ENCODE measurements around the gene CDH6. TPM values are rescaled to one million over a fixed set of nuclear protein-coding genes. Genes with fewer than 3 reads are reported as not detected.

Gene CDH6
- total RNA-seq, 1 experiment from 2014 or later: 0.12 TPM

DNA sequence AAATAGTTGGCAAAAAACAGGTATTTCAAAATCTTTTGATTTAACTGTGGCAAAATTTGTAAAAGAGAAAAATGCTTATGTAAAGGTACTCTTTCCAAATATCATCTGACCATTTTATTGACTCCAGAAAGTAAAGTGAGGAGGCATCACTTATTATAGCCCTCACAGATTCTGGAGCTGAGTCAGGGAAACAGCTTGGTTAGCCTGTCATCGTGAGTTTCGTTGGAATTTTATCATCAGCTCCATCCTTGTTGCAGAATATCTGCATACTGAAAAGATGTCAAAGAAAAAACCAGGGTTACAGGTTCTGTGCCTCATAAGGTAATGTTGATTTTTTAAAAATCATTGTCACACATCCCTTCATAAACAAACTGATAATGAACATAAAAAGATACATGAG, 74.8 kb downstream of the CDH6 start:
- no peak overlapping the region for H2AFZ ChIP-seq (ENCODE audit: low read depth, low read length, poor library complexity, severe bottlenecking)
- H3K79me2 ChIP-seq (ENCODE audit: insufficient read depth, low read length): no peaks in the 10 kb centered on the region
- ChIA-PET POLR2A (no interaction called here), RAD21 (ENCODE audit: low non-redundant PET in 1 of 2, low total read pairs in 2 of 2, uncharacterized antibody in 2 of 2, unreplicated experiment in 2 of 2) (no interaction called here), CTCF (no interaction called here)
- DNase-seq (ENCODE audit: low read depth, low spot score) (no peak), ATAC-seq (no peak)
- H3K9me2 ChIP-seq (ENCODE audit: insufficient read depth): no peaks in the 10 kb centered on the region
- no peak for TF ChIP-seq POLR2A (IDR thresholded peaks at IDR 0.05; ENCODE audit: borderline replicate concordance, extremely low read depth, insufficient read depth, insufficient read length)
- no peak for TF ChIP-seq ZFX (IDR thresholded peaks at IDR 0.05)
- no peak for TF ChIP-seq EZH2 (IDR thresholded peaks at IDR 0.05)
- TF ChIP-seq SRF (IDR thresholded peaks at IDR 0.05; ENCODE audit: low read depth): no peak
- TF ChIP-seq EZH2phosphoT487 (IDR thresholded peaks at IDR 0.05; ENCODE audit: borderline replicate concordance): no peak
- TF ChIP-seq POLR2AphosphoS5 (IDR thresholded peaks at IDR 0.05; ENCODE audit: low read depth, low read length): no peak
- TF ChIP-seq, protein P1, sequence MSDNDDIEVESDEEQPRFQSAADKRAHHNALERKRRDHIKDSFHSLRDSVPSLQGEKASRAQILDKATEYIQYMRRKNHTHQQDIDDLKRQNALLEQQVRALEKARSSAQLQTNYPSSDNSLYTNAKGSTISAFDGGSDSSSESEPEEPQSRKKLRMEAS (IDR thresholded peaks at IDR 0.05): no peak
- TF ChIP-seq, protein P2, sequence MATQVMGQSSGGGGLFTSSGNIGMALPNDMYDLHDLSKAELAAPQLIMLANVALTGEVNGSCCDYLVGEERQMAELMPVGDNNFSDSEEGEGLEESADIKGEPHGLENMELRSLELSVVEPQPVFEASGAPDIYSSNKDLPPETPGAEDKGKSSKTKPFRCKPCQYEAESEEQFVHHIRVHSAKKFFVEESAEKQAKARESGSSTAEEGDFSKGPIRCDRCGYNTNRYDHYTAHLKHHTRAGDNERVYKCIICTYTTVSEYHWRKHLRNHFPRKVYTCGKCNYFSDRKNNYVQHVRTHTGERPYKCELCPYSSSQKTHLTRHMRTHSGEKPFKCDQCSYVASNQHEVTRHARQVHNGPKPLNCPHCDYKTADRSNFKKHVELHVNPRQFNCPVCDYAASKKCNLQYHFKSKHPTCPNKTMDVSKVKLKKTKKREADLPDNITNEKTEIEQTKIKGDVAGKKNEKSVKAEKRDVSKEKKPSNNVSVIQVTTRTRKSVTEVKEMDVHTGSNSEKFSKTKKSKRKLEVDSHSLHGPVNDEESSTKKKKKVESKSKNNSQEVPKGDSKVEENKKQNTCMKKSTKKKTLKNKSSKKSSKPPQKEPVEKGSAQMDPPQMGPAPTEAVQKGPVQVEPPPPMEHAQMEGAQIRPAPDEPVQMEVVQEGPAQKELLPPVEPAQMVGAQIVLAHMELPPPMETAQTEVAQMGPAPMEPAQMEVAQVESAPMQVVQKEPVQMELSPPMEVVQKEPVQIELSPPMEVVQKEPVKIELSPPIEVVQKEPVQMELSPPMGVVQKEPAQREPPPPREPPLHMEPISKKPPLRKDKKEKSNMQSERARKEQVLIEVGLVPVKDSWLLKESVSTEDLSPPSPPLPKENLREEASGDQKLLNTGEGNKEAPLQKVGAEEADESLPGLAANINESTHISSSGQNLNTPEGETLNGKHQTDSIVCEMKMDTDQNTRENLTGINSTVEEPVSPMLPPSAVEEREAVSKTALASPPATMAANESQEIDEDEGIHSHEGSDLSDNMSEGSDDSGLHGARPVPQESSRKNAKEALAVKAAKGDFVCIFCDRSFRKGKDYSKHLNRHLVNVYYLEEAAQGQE (IDR thresholded peaks at IDR 0.05; ENCODE audit: low read depth): no peak
- no peak for TF ChIP-seq TCF7L2 (IDR thresholded peaks at IDR 0.05; ENCODE audit: borderline replicate concordance, extremely low read depth, insufficient read depth, insufficient read length)
- TF ChIP-seq CEBPB (IDR thresholded peaks at IDR 0.05; ENCODE audit: low read depth): no peak
- no peak for TF ChIP-seq EGR1 (IDR thresholded peaks at IDR 0.05; ENCODE audit: low read depth)
- TF ChIP-seq, protein P3, sequence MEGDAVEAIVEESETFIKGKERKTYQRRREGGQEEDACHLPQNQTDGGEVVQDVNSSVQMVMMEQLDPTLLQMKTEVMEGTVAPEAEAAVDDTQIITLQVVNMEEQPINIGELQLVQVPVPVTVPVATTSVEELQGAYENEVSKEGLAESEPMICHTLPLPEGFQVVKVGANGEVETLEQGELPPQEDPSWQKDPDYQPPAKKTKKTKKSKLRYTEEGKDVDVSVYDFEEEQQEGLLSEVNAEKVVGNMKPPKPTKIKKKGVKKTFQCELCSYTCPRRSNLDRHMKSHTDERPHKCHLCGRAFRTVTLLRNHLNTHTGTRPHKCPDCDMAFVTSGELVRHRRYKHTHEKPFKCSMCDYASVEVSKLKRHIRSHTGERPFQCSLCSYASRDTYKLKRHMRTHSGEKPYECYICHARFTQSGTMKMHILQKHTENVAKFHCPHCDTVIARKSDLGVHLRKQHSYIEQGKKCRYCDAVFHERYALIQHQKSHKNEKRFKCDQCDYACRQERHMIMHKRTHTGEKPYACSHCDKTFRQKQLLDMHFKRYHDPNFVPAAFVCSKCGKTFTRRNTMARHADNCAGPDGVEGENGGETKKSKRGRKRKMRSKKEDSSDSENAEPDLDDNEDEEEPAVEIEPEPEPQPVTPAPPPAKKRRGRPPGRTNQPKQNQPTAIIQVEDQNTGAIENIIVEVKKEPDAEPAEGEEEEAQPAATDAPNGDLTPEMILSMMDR (IDR thresholded peaks at IDR 0.05 in 2 of 3, conservative IDR thresholded peaks at IDR 0.05 in 1 of 3; ENCODE audit: borderline replicate concordance in 1 of 3, insufficient read depth in 1 of 3, low read depth in 2 of 3, low read length in 2 of 3): no peak
- no peak for TF ChIP-seq ZNF274 (IDR thresholded peaks at IDR 0.05; ENCODE audit: low read depth, low read length)
- no TSS peak for BruUV-seq (replicated peaks)
- no peak overlapping the region for H3K27ac ChIP-seq (ENCODE audit: low read depth, low read length)
- no peak overlapping the region for H3K4me3 ChIP-seq (replicated peaks in 1 of 2; ENCODE audit: low read depth in 1 of 2, low read length in 2 of 2)
- H4K20me1 ChIP-seq (ENCODE audit: insufficient read depth): no peaks in the 10 kb centered on the region
- no peaks in the 10 kb centered on the region; the same call in 1 of the 2 replicates for H3K27me3 ChIP-seq (ENCODE audit: insufficient read depth, low read length)
- H3K4me2 ChIP-seq (ENCODE audit: low read length): no peak overlapping the region
- no peaks in the 10 kb centered on the region for H3K36me3 ChIP-seq (ENCODE audit: control insufficient read depth in 1 of 2, insufficient read depth in 2 of 2, low read length in 2 of 2)
- H3K9me3 ChIP-seq (ENCODE audit: control insufficient read depth in 1 of 2, insufficient read depth in 1 of 2, low read depth in 1 of 2, low read length in 2 of 2): no peaks in the 10 kb centered on the region
- intact Hi-C loops (cut with micrococcal nuclease): no loop called here
- H3K4me1 ChIP-seq (ENCODE audit: control insufficient read depth in 1 of 2, insufficient read depth in 2 of 2, low read length in 2 of 2): no peaks in the 10 kb centered on the region
- no peak overlapping the region for H3K9ac ChIP-seq (ENCODE audit: low read length)
